ENCODE measurements around the gene MPG.
"Not testable (repeated sequence)": the region's sequence is repeated elsewhere in the genome, so short reads cannot be mapped to it uniquely, and the experiment has no call there.

MPG gene, protein sequence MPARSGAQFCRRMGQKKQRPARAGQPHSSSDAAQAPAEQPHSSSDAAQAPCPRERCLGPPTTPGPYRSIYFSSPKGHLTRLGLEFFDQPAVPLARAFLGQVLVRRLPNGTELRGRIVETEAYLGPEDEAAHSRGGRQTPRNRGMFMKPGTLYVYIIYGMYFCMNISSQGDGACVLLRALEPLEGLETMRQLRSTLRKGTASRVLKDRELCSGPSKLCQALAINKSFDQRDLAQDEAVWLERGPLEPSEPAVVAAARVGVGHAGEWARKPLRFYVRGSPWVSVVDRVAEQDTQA

GRCh38 chr16:77807-78443 is at the start of gene MPG:
Gene MPG, plus strand, starts transcription at chr16:78225. Its CDS starts 85 bp downstream, at chr16:78310.
- TF ChIP-seq GATA1 (IDR thresholded peaks at IDR 0.05; ENCODE audit: low read depth, low read length): no peak
- TF ChIP-seq POLR2A (IDR thresholded peaks at IDR 0.05; ENCODE audit: low read length): peak; percentile 68
- DNase-seq: peak; percentile 75 to 80

DNA sequence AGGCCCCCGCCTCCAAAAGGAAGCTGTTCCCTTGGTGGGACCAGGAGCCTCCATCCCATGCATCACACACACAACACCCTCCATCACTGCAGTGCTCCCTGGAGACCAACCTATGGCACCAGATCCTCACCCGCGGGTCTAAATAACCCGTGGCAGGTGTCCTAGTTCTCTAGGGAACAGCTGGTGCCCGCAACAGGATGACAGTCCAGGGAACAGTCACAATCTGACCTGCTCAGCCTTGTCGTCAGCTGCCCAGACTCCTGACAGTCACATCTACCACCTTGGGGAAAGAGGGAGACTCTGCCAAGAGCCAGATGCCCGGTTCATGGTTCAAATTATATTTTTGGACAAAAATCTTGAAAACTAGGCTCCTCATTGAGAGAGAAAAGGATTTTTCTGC is 47.4 kb upstream of the MPG start:
- DNase-seq: not testable (repeated sequence)

GRCh38 chr16:33154-33876 is 44.7 kb upstream of the MPG start:
- DNase-seq: not testable (repeated sequence)

DNA sequence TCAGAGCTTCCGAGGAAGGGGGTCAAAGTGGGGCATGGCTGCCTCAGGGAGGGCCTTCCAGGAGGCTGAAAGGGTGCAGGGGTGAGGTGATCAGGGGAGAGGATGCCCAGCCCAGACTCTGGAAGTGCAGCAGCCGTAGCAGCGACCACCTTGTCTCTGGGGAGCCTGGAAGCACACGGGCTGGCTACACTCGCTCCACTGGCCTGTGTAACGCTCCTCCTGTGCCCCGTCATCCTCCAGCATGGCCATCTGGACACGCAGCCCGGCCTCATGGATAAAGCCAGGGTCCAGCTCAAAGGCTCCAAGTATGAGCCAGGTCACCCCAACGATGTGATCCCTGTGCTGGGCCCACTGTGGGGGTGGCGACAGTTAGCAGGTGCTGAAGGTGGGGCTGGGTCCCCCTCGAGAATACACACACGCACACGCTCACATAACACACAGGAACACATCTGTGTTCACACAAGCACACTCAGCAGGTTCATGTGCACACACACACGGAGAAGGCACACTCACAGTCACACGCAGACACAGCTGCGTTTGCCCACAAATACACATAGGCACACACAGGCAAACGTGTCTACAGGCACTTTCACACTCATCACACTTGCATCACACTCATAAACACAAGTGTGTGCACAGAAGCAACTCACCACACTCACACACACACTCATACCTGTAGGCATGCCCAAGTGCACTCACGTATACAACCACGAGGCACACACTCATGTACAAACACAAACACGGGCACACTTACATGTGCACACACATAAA is 44.0 kb upstream of the MPG start:
- no peak for DNase-seq
- TF ChIP-seq GATA1 (IDR thresholded peaks at IDR 0.05; ENCODE audit: low read depth, low read length) (no peak), POLR2A (IDR thresholded peaks at IDR 0.05; ENCODE audit: low read length) (no peak)

GRCh38 chr16:34648-34987 is 43.4 kb upstream of the MPG start:
- no peak for DNase-seq
- TF ChIP-seq GATA1 (IDR thresholded peaks at IDR 0.05; ENCODE audit: low read depth, low read length) (no peak), POLR2A (IDR thresholded peaks at IDR 0.05; ENCODE audit: low read length) (no peak)

DNA sequence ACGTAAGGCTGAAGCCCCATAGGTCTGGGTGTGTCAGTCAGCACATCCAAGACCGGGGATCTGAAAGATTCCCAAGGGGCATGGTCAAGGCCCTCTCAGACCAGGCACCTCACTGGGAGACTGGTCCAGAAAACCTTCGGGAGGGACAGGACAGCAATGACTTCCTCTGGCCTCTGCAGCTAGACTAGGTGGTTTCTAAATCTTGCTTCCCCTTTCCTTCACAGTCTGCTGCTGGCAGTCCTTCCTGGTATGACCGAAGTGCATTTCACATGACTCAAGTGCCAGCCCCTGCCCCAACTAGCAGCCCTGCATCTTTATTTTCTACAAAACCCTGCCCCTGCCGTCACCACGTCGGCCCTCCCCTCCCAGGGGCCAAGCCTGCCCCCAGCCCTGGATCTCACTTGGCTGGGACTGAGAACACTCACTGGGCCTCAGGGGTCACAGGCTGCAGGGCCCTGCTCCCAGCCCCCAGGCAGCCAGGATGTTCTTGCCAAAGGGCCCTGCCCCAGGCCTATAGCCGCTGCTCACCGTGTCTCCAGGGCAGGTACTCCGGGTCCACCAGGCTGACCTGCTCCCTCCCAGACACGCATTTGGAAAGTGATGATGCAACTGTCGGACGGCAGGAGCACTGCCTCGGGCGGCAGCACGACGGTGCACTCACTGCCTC is 42.9 kb upstream of the MPG start:
- no peak for TF ChIP-seq GATA1 (IDR thresholded peaks at IDR 0.05; ENCODE audit: low read depth, low read length)
- no peak for TF ChIP-seq POLR2A (IDR thresholded peaks at IDR 0.05; ENCODE audit: low read length)
- DNase-seq: no peak

GRCh38 chr16:35678-36305 is 42.2 kb upstream of the MPG start:
- TF ChIP-seq POLR2A (IDR thresholded peaks at IDR 0.05; ENCODE audit: low read length) (no peak), GATA1 (IDR thresholded peaks at IDR 0.05; ENCODE audit: low read depth, low read length) (no peak)
- DNase-seq: no peak

GRCh38 chr16:36336-36984 is 41.6 kb upstream of the MPG start:
- TF ChIP-seq GATA1 (IDR thresholded peaks at IDR 0.05; ENCODE audit: low read depth, low read length) (no peak), POLR2A (IDR thresholded peaks at IDR 0.05; ENCODE audit: low read length) (no peak)
- DNase-seq: no peak

GRCh38 chr16:37511-37910 is 40.5 kb upstream of the MPG start:
- TF ChIP-seq POLR2A (IDR thresholded peaks at IDR 0.05; ENCODE audit: low read length) (no peak), GATA1 (IDR thresholded peaks at IDR 0.05; ENCODE audit: low read depth, low read length) (no peak)
- no peak for DNase-seq

DNA sequence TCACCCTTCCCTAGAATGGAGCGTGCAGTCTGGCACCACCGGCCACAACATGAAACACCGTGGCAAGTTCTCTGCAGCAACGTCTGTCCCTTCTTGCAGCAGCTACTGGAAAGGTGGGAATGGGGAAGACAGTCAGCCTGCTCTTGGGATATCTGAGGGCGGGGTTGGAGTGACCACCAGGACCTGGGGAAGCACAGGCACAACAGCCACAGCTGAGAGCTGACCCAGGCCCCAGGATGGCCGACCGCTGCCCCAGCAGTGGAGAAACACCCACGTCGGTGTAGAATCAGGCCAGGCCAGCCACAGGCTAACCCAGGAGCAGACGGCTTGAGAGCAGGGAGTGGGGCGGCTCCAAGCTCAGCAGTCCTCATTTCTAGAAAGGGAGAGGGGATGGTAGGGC is 39.8 kb upstream of the MPG start:
- DNase-seq: not testable (repeated sequence)

DNA sequence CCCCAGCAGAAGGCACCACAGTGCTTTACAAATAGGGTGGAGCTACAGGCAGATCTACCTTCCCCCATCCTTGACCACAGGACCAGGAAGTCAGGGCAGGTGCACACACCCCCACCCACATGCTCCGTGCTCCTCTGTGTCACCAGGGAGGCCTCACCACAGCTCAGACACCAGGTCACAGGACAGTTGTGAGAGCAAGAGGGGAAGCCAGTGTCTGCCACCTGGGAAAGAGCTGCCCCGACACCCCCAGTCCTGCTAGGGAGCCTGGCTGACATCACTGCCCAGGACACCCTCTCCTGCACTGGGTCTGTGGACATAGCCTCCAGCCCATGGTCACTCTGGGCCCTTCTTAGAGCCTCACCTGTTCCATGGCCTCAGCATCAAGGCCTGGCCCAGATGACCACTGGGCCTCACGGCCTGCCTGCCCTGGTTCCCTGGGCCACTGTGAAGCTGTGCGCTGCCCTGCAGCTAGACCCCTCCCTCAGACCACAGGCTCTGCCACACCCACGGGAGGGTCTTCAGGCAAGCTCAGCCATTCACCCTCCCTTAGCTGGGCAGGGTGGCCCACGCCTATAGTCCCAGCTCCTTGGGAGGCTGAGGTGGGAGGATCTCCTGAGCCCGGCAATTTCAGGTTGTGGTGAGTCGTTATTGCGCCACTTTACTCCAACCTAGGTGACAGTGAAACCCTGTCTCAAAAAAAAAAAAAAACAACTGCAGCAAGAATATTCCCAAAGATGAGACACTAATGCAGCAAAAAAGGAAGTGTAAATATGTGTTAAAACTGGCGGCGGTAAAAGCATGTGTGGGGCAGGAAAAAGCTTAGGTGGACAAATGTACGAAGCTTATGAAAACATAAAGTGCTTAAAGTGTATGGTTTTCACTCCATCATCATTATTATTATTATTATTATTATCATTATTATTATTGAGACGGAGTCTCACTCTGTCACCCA is 38.8 kb upstream of the MPG start:
- no peak for DNase-seq
- TF ChIP-seq GATA1 (IDR thresholded peaks at IDR 0.05; ENCODE audit: low read depth, low read length) (no peak), POLR2A (IDR thresholded peaks at IDR 0.05; ENCODE audit: low read length) (no peak)

GRCh38 chr16:41439-42068 is 36.5 kb upstream of the MPG start:
- no peak for DNase-seq
- TF ChIP-seq POLR2A (IDR thresholded peaks at IDR 0.05; ENCODE audit: low read length) (no peak), GATA1 (IDR thresholded peaks at IDR 0.05; ENCODE audit: low read depth, low read length) (no peak)

All from erythroblast (primary cell).